Stimulated activated CD8-positive, alpha-beta memory T cell treated with anti-CD3 and anti-CD28 coated beads, Interleukin-7, amount 100 ng/mL, for 48 hours (primary cell): ENCODE measurements around the gene CTAGE9.

Experiments
- DNase-seq, 2 donors: peaks; one replicate each; pipeline ENCODE4 v3.0.0-alpha.2; 2020; ENCODE audit warnings: low read depth in 1 of 2; ENCODE audit errors: extremely low read depth in 1 of 2

Gene CTAGE9

GRCh38 chr6:131680868-131681267, 29.9 kb downstream of the CTAGE9 start:
- no peak for DNase-seq

- no peak for DNase-seq
These were observed 32.4 kb downstream of the CTAGE9 start for GRCh38 chr6:131678442-131678841.

- no peak for DNase-seq
These were observed 37.6 kb downstream of the CTAGE9 start for GRCh38 chr6:131673184-131673583.

GRCh38 chr6:131669891-131670290, 40.9 kb downstream of the CTAGE9 start:
- DNase-seq: no peak

- DNase-seq: no peak
These were observed 47.1 kb downstream of the CTAGE9 start for GRCh38 chr6:131663578-131664165.

GRCh38 chr6:131660195-131660594, 50.6 kb downstream of the CTAGE9 start:
- DNase-seq: no peak
